OCI-M1 (cell line): ENCODE measurements around the gene WNT4.
A peak's percentile ranks its signal among the peaks of the same experiment; 100 is the strongest.

Experiments used
- DNase-seq: peaks from one replicate; lab custom pipeline; 2025; lab: John Stamatoyannopoulos, UW

WNT4 gene

DNA sequence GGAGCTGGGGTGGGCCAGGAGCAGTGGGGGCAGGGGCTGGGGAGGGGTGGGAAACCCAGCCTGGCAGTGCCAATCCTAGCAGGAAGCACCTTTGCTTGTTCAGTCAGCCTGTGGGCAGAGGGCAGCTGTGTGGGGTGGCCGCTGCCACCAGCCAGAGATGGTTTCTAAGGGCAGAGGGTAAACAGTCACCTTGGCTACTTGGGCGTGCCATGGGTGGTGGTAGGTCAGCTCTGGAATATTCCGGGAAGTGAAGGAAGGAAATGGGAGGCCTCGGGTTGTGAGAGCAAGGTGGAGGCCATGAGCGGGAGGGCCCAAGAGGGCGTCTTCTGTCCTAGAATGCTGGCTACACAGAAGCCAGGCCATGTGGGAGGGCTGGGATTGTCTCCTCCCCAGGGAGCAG is 20.7 kb upstream of the WNT4 start:
- DNase-seq, result no peak

DNA sequence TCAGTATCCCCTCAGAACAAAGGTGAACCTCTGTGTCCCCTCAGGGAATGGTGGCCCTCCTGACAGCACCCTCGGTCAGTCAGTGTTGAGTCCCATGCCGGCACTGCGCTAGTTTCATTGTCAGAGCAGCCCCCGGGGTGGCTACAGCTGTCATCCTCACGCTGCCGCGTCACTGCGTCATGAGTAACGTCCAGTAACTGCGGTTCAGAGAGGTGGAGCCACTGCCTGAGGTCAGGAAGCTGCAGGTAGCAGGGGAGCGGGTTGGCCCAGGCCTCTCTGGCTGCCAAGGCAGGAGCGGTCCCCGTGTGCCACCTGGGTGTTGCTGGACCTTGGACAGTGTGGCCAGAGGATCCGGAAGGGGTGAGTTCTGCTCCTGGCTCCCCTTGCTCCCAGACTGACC is 20.2 kb upstream of the WNT4 start:
- DNase-seq, result no peak

DNA sequence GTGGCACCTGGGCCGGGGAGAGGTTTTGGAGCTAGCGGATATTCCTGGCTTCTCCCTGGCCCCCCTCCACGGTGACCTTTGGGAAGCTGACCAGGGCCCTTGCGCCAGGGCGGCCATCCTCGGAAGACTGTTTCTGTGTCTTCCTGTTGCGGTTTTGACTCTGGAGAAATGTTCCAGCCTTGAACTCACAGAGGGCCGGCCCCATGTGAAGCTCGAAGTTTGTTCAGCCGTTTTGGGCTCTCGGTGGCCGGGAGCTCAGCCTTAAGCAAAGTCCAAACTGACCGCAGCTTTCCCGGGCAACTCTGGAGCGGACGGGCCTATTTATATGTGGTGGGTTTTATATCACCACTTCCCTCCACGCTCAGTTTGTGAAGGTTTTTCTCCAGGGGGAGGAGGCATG is 17.0 kb upstream of the WNT4 start:
- DNase-seq, result no peak

DNA sequence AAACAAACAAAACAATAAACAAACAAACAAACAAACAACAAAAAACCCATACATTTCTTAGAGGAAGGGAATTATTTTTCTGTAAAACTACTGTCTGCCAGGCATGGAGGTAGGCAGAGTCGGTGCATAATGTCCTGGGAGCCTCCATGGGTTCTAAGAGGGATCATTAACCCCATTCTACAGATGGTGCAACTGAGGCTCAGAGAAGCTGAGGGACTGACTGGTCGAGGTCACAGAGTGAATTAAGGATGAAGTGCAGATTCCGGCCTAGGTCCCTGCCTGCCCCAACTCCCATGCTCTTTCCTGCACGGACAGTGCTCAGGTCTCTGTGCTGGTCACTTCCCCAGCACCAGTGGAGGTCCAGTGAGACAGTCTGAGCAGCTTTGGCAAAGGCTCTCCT is 15.8 kb upstream of the WNT4 start:
- DNase-seq, result no peak

DNA sequence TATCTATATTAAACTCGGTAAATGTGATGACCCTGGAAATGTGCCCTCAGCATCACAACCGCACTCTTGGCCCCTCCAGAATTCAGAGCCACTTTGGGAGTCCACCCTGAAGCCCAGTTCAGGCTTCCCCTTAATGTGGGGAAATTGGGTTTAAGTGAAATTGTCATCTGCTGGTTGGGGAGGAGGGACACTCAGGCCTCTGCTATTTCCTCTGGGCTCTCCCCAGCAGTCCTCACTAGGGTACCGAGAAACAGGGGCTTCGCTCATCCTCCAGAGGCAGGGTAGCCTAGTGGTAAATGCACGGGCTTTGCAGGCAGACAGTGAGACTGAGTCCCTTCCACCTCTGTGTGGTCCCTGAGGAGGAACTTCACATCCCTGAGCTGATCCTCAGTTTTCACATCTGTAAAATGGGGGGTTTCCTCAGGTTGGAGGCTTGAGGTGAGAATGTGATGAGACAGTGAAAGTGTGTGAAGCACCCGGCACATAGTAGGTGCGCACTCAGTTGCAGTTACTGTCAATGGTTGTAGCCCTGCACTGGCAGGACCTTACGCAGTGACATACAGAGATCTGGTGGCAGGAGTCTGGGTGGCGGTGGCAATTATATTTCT is 14.6 kb upstream of the WNT4 start:
- no peak for DNase-seq

DNA sequence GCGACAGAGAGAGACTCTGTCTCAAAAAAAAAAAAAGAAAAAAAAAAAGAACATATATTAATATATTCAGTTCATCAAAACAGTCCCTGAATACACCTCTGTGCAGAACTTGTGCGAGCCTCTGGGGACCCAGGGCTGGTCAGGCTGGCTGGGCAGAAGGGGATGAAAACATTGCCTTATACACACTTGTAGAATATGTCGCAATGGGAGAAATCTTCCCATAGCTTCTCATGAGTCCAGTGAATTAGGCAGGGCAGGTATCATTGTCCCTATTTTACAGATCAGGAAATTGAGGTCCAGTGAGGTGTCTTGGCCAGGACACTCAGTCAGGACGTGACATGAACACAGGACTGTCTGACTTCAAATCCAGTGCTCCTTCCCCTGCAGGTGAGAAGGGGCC is 12.6 kb upstream of the WNT4 start:
- no peak for DNase-seq

DNA sequence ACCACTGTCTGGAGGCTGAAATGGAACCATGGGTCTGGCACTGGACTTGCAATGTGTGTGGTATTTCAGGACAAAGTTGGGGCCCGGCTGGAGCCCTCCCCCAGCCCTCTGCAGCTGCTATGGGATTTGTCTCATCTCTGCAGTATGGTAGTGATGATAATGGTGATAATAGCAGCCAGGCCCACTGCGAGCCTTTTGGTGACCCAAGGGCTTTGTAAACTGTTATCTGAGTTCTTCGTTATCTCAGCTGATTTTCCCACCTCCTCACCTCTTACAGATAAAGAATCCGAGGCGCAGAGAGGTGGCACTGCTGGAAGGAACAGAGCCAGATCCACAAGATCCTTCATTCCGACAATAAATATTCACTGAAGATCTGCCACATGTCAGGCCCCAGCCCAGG is 11.7 kb upstream of the WNT4 start:
- DNase-seq, result no peak

DNA sequence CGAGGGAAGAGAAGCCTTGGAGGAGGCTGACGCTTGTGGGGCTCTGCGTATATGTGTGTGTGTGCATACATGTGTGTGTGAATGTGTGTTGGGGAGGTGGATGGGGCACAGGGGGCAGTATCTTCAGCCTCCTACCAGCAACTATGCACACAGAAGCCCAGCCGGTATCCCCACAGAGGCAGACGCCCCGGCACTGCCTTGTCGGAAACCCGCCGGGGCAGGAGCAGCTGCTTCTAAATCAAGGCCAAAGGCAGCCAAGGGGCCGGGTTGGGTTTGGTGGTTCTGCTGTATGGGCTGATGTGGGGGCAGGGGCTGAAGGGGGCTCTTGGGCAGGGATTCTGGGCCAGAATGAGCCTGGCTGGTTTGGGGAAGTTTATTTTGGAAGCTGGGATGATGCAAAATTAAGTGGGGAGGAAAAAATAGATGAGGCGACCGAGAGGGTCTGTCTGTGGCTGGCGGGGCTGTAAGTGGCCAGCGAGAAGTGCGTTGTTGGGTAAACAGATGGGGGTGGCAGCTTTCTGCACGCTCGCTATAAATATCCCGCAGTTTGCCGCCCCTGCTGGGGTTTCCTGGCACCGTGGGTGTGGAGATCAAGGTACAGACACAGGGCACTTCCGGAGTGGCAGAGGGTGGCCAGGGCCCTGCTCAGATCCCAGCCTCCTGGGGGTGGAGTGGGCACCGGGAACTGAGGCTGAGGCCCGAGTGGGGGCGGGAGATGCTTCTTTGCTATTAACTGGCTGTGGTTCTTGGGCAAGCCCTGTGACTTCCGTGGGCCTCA is 11.0 kb upstream of the WNT4 start:
- no peak for DNase-seq

DNA sequence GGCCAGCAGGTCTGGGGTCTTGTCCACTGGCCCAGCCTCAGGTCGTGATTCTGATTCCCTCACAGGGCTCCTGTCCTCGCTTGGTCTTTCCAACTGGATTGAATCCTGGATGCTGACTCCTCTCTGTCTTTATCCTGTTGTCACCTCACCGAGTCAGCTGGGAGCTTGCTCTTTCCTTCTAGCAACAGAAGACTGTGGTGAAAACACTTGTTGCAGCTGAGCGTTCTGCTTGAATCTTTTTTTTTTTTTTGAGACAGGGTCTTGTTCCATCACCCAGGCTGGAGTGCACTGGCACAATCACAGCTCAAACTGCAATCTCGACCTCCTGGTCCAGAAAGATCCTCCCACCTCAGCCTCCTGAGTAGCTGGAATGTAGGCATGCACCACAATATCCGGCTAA is 8.0 kb upstream of the WNT4 start:
- no peak for DNase-seq

DNA sequence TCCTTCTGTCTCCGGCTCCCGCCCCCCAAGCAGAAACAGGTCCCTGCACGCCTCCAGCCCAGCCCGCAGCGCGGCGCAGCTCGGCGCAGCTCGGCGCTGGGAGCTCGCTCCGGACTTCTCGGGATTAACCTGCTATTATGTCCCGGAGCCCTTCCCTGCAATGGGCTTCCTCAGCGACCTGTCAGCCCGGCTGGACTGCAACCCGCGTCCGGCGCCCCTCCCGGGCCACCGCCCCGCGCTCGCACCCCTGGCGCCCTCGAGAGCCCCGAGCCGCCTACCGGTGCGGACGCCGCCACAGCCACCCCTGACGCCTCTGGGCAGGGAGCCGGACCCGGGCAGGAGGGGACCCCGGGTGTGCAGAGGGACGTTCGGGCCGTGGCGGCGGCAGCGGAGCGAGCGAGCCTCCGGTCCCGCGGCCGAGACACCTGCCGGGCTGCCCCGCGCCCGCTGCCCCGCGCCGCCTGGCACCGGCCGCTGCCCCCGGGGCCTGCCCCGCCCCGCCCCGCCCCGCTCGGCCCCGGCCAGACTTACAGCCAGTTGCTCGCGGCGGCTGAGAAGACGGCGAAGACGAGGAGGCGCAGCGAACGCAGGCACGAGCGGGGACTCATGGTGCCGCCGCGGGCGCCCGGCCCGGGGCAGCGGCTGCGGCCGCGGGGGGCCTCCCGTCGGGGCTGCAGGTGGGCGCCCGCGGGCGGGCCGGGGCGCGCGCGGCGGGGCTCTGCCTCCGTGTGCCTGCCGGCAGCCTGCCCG is 407 bp downstream of the WNT4 start:
- no peak for DNase-seq

DNA sequence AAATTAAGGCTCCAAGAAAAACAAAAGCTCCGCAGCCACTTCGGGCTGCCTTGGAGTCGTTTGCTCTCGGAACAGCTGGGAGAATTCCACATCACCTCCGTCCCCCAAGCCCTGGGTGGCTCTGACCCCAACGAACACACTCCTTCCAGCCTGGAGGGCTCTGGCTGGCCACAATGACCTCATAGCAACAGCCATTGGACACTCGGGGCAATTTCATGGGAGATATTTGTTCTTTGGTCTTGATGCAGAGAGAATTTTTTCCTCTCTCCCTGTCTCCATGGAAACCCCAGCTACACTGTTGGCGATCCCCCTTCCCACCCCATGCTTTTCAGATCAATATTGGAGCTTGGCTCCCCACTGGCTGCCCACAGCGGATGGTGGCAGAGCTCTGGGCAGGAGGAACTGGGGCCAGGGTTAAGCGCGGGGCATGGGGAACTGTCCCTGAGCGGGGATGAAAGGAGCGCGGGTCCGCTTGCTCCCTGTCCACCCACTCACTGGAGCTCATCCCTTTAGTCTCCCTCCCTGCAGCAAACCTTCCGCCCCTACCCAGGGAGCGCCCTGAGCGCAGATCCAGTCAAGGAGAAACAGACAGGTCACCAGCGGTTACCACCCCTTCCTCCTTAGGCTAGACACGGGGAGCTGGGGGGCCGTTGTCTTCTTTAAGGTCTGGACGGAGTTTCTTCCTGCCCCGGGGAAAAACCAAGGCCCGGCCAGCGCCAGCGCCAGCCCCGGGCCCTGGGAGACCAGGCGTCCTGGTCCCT is 1.2 kb downstream of the WNT4 start:
- DNase-seq, result no peak

DNA sequence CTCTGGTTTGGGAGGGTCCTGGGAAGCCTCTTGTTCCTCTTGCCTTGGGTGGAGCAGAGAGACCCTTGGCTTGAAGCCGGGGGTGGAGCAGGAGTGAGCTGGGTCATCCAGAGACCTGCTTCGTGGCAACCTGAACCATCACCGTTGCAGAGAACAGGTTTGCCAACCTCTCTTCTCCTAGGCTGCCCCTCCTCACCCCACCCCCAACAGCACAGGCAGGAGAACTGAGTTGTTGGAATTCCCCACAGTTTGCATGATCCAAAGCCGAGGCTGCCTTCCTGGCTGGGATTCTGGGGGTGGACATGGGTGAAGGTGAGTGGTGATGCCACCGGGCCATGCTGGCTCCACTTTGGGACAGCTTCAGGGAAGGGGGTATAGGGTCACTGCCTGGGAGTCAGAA is 2.2 kb downstream of the WNT4 start:
- DNase-seq, result no peak

DNA sequence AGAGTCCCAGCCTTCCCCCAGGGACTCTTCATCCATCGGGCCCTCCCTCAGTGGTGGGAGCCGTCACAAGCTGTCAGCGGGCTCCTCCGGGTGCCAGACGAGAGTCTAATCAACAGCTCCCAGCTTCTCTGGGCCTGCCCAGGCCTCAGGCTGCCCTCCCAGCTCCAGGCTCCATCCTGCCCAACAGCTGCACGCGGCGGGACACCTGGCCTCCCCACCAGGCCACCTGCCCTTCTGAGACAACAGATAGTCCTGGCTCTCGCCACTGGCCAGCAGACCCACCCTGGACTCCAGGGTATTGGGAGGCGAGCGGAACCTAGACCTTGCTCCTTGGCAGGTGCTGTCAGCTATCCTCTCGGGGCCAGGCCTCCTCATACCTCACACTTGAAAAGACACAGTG is 3.1 kb downstream of the WNT4 start:
- DNase-seq, result no peak

DNA sequence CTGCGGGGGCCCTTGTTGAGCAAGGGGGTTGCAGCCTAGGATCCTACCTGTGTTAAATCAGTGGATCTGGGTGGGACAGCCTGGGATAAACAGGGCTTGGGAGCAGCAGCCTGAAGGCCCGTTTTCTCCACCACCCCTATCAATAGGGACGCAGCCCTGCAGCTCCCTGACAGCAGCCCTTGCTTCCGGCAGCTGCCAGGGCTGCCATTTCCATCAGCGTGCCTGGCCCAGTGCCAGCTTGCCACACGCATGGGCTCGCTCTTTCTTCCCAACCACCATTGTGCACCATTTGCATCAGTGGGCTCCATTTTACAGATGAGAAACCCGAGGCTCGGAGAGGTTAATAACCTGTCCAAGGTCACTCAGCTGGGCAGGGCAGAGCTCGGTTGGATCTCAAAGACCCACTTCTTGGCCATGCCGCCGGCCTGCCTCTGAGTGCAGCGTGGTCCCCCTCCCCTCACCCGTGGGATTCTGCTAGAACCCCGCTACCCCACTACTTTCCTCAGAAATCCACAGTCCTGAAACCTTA is 3.8 kb downstream of the WNT4 start:
- no peak for DNase-seq

DNA sequence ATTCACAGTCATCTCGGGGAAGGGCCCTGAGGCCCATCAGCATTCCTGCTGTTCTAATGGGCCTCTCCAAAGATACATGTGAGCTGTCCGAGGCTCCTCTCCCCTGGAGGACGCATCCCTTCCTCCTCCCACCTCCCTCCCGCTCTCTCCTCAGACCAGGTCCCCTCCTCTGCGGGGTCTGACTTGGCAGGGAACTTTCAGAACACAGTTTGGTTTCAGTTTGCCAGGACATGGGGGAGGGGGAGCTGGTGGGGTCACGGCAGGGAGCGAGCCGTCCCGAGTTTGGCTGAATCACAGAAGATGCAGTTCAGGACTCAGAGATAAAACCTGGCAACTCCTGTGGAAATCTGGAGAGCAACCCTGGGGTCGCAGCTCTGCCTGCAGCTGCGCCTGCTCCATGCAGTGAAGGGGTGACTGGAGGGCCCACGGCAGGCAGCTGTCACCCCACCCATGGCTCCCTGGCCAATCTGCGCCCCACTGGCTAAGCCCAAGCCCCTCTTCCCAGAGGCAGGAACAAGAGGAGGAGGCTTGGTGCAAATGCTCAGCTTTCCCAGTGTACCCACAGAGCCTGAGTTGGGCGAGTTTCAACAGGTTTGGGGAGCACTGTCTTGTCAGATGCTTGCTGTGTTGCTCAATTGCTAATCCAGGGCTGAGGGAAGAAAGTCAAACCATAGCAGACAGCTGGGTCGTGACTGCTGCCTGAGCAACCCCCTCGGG is 5.7 kb downstream of the WNT4 start:
- DNase-seq, result peak; percentile 20

DNA sequence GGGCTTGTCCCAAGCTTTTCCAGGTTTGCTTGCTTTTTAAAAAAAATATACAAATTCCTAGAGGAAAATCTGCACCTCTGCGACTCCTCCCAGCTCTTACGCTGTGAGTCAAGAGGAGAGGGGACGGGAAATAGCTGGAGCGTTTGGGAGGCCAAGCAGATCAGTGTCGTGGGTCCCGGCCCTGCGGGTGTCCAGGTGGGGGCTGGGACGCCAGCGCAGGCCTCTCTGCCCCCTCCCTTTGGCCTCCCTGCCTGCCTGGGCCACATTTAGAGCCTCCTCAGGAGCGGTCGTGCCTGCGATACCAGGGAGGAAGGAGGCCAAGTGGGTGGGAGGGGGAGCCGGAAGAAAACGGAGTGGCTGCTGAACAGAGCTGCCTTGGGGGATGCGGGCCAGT is 9.0 kb downstream of the WNT4 start:
- no peak for DNase-seq

DNA sequence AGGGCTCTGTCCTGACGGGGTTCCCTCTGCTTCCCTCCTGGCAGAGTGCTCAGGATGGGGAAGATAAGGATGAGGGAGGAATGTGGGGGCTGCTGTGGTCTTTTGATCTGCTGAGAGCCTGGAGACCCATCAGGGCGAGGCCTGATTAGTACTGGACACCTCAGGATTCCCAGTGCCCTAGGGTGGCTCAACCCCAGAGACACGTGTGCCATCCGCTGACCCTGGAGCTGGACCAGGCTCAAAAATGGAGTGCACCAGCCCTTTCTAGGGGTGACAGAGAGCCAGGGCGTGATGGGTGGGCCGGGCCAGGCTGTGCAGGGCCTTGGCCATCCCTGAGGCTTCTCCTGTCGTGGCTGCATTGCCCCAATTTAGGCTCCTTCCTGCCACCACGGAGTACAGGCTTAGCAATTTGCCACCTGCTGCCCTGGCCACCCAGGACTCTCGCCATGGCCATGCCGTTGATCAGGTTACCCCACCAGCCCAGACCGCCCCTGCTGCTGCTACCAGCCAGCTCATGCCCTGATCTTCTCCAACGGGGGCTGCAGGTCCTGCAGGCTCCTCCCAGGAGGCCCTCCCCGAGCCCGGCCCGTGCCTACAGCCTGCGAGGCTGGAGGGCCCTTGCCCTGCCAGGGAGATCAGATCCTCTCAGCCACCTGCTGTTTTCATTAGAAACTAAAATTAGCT is 9.5 kb downstream of the WNT4 start:
- no peak for DNase-seq

DNA sequence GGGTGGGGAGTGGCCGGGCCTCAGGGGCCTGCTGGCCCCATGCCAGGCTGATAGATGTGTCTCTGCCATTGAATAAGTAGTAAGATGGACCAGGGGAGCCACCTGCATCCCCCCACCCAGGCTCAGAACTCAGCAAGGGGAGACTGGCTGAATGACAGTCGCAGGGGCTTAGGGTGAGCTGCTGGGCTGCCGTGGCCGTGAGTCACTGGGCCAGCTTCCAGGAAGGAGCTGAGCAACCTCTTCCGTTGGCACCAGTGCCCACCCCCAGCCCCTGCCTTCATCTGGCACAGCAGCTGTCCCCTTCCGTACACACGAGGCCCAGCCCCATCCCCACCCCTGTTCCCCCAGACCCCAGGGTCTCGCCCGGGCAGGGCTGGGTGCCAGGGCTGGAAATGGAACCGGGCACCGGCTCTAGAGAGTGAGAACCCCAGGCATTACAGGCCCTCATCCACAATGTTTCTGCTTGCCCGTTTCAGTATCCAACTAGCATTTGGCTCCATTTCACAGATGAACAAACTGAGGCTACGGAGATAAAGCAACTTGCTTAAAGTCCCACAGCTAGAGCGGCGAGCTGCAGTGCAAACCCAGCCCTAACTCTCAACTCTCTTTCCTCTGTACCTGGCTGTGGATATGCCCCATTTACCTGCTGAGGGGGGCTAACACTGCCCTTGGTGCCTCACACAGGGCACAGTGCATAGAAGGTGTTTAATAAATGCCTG is 10.2 kb downstream of the WNT4 start:
- no peak for DNase-seq

DNA sequence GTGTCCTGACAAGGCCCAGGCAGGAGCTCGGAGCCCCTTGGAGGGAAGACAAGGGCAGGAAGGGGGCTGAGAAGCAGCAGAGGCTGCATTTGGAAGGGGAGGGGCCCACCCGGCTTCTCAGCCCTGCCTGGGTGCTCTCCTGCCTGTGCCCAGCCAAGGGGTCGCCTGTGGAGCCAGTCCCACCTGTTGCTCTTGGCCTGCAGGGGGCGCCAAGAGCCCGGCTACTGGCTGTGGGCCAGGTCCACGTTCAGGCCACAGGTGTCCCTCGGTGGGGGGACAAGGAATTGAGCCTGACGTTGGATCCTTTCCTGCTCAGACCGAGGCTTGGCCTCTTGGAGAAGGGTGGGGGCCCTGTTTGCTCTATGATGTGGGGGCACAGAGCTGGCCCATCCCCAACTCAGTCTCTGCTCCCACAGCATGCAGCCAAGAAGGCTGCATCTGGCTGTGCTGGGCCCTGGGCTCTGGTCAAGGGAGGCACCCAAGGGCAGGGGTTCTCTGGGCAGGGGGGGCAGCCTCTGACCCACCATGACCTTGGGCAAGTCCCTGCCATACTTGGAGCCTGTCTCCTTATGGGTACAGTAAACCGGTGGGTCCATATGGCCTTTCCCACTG is 10.9 kb downstream of the WNT4 start:
- DNase-seq, result peak; percentile 73

DNA sequence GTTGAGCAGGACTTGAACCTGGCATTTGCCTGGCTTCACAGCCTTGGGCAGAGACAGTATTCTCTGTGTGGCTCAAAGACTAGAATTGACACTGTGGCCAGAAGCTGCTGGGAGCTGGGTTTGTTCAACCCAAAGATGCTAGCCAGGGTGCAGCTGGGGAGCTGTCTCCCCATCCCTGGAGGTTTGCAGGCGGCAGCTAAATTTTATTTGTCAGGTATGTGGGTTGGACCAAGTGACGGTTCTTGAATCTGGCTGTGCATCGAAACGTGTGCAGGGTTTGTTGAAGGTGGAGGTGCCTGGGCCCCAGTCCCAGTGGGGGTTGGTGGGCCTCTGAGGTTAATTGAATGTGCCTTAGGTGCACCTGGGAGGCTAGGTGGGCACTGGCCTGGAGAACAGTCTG is 11.8 kb downstream of the WNT4 start:
- DNase-seq, result no peak
